Ureter (tissue), 1 donor: Measurements from ENCODE around the gene FAF1. TPM values are rescaled to one million over a fixed set of nuclear protein-coding genes. Genes with fewer than 3 reads are reported as not detected.
"Not testable (repeated sequence)": the region's sequence is repeated elsewhere in the genome, so short reads cannot be mapped to it uniquely, and the experiment has no call there.

ENCODE experiments used
- DNase-seq: peaks from one replicate; pipeline ENCODE4 v3.0.0-alpha.2; 2020; ENCODE audit warnings: low spot score
- total RNA-seq: library from RNA; stranded (reverse); gene quantifications from one replicate; pipeline ENCODE4 v1.2.4, GENCODE V29; 2023
- donor health status: DM: yes; HTN: yes; CAD: no.

FAF1 gene
- total RNA-seq, 1 donor from 2014 or later = 80.6 TPM

- DNase-seq = no peak
Observed at GRCh38 chr1:50562106-50562505, 398.0 kb downstream of the FAF1 start.

- no peak for DNase-seq
Observed at GRCh38 chr1:50559421-50559820, 400.6 kb downstream of the FAF1 start.

- no peak for DNase-seq
Observed at GRCh38 chr1:50553921-50554320, 406.1 kb downstream of the FAF1 start.

- DNase-seq = no peak
Observed at GRCh38 chr1:50548243-50548642, 411.8 kb downstream of the FAF1 start.

- no peak for DNase-seq
Observed at GRCh38 chr1:50542362-50542761, 417.7 kb downstream of the FAF1 start.

GRCh38 chr1:50538476-50538875 lies 421.6 kb downstream of the FAF1 start:
- DNase-seq = no peak

GRCh38 chr1:50531601-50532000 lies 428.5 kb downstream of the FAF1 start:
- DNase-seq = no peak

GRCh38 chr1:50531027-50531426 lies 429.0 kb downstream of the FAF1 start:
- no peak for DNase-seq

GRCh38 chr1:50529510-50529909 lies 430.6 kb downstream of the FAF1 start:
- DNase-seq = no peak

DNA sequence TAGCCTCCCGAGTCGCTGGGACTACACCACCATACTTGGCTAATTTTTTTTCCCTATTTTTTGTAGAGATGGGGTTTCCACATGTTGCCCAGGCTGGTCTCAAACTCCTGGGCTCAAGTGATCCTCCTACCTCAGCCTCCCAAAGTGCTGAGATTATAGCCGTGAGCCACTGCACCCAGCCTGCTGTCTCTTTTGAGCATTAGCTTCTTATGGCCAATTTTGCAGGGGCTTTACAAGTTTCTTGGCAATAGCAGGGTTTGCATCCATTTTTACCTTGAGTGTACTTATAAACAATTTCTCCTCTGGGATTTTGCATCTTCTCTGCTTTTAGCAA lies 432.1 kb downstream of the FAF1 start:
- DNase-seq = not testable (repeated sequence)

- no peak for DNase-seq
Observed at GRCh38 chr1:50527249-50527986, 432.6 kb downstream of the FAF1 start.

DNA sequence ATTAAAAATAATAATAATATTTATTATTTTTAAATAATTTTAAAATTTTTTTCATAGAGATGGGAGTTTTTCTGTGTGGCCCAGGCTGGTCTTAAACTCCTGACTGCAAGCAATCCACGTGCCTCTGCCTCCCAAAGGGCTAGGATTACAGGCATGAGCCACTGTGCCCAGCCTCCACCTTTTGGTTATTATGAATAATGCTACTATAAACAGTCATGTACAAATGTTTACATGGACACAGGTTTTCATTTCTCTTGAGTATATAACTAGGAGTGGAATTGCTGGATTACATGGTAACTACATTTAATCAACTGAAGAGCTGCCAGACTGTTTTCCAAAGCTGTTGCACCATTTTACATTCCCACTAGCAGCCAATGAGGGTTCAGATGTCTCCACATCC lies 433.6 kb downstream of the FAF1 start:
- no peak for DNase-seq

DNA sequence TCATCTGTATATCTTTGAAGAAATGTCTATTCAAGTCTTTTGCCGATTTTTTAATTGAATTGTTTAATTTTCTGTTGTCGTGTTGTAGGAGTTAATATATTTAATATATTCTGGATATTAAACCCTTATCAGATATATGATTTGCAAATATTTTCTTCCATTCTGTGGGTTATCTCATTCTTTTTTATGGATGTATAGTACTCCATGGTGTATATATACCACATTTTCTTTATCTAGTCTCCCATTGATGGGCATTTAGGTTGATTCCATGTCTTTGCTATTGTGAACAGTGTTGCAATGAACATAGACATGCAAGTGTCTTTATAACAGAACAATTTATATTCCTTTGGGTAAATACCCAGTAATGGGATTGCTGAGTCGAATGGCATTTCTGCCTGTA lies 436.5 kb downstream of the FAF1 start:
- DNase-seq = no peak

DNA sequence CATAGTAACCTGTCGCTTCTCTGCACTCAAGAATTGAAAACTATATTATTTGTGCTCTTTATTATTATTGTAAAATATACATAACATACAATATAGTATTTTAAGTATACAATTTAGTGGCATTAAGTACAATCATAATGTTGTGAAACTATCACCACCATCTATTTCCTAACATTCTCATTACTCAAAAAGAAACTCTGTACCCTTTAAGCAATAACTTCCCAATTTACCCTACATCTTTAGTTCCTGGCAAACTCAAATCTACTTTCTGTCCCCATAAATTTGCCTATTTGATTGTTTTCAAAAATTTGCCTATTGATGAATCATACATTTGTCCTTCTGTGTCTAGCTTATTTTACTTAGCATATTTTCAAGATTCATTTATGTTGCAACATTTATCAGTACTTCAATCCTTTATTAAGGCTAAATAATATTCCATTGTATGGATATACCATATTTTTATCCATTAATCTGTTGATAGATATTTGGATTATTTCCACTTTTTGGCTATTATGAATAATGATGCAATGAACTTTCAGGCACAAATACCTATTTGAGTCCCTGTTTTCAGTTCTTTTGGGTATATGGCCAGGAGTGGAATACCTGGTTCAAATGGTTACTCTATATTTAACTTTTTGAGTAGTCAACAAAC lies 437.2 kb downstream of the FAF1 start:
- DNase-seq = no peak

DNA sequence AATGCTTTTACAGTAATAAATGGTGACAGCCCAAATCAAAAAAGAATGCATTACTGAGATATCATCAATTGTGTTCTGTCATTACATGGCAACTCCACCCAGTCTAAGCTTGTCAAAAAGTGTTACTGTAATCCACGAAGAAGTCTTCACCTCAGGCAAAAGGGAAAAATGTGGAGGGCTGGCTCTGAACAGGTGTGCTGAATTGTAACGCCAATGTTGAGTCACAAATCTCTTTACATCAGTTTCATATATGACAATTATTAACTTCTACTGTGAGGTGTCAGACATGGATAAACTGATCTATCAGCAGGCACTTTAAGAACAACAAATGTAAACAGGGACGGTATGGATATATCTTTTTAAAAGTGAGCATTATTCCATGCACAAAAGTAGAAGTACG lies 438.4 kb downstream of the FAF1 start:
- DNase-seq = no peak

DNA sequence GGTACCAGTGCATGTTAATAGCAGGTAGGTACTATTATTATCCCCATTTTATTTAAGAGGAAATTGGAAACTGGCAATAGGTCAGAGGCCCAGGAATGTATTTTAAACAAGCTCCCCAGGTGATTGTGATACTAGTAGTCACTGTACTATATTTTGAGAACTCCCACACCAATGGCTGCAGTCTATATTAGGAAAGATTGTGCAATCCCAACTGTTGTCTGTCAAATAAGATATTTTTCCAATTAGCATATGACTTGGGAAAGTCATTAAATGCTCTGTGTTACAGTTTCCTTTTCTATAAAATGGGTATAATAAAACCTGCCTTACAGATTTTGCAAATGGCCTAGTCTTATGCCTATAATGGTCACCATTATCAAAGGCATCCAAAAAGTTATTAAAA lies 442.6 kb downstream of the FAF1 start:
- DNase-seq = no peak

DNA sequence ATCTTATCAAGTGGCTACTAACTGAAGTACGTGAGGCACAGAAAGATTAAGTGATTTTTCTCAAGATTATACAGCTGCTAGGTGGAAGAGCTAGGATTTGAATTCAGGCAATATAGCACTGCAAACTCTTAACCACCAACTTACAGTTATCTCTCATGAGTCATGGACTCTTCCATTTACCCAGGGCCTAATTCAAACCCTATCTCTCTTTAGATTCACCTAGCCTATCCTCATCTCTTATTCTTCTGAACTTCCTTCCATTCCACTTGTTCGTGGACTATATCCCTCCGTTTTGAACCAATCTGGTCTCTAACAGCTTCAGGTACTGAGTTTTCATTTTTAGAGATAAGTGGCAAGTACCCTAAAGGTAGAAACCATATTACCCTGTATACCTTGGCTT lies 444.0 kb downstream of the FAF1 start:
- DNase-seq = no peak

GRCh38 chr1:50508040-50508586 lies 452.0 kb downstream of the FAF1 start:
- DNase-seq = no peak

DNA sequence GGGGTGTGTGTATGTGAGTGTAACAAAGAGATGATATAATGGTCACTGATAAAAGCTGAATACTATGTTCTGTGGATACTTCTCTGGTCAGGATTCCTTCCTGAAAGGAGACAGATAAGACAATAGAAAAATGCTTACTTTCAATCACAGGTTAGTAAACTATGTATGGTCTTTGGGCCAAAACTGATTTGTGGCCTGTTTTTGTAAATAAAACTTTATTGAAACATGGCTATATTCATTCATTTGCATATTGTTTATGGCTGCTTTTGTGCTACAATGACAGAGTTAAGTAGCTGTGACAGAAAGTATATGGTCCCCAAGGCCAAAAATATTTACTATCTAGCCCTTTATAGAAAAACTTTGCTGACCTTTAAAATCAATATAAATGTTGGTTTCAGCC lies 454.6 kb downstream of the FAF1 start:
- no peak for DNase-seq

DNA sequence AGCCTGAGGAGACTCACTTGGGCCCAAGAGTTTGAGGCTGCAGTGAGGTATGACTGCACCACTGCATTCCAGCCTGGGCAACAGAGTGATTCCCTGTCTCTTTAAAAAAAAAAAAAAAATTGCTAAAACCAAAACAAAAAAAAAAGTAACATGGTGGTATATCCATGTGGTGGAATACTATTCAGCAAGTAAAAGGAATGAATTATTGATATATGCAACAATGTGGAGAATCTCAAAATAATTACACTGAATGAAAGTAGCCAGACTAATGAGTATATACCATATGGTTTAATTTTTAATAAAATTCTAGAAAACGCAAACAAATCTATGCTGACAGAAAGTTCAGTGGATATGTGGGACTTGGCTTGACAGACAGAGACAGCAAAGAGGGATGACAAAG lies 456.6 kb downstream of the FAF1 start:
- DNase-seq = no peak

DNA sequence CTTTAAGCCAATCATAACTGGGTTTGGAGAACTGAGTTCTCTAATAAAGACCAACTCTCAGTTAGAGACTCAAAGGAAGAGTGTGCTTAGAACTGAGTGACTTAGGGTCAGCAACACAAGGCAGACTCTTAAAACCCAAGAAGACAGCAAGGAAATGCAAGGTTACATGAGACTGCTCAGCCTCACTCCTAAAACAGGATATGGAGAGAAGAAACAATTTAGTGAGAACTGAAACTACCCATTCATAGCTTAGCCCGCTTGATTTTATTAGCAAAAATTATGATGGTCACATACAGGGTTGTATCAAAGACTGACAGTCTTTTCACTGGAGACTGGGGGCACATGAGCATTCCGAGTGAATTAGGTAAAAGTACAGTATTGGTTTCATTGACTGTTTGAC lies 457.9 kb downstream of the FAF1 start:
- no peak for DNase-seq

GRCh38 chr1:50497007-50497406 lies 463.1 kb downstream of the FAF1 start:
- no peak for DNase-seq

DNA sequence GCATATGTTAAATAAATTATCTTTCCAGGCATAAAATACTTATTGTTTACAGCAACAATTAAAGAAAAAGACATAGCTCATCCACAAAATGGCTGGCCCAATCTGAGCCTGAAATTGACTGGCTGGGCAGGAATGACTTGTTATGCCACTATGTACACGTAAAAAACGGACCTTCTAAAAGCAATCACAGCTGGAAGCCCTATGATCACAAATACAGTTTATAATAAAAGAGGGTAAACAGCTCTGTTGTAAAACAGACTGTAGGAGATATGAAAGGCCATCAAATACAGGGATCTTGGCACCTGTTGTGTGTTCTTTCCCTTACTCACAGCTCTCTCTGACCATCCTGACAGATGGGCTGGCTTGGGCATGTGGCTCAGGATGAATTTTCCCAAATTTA lies 466.4 kb downstream of the FAF1 start:
- DNase-seq = no peak

GRCh38 chr1:50492142-50492541 lies 467.9 kb downstream of the FAF1 start:
- no peak for DNase-seq
